K562 (cell line): Measurements from ENCODE around the gene QSOX2.

Experiments
- HDAC6 ChIP-seq: IDR thresholded peaks from 2 replicates; pipeline ENCODE4 v1.6.1; 2012; ENCODE audit warnings: low read depth, mild to moderate bottlenecking, control low read depth, inconsistent platforms, low read length, moderate library complexity
- NR3C1 ChIP-seq: sonication (generic); formaldehyde crosslinking; IDR thresholded peaks from 2 replicates; pipeline ENCODE4 v1.8.1; 2022; ENCODE audit warnings: missing genetic modification reagents
- SMAD1 ChIP-seq: fragments of 150-350 bp; IDR thresholded peaks from 2 replicates; pipeline ENCODE4 v1.6.1; 2014; ENCODE audit warnings: low read length, low read depth; ENCODE audit not compliant: partially characterized antibody
- SMC3 ChIP-seq: conservative IDR thresholded peaks from 2 replicates; pipeline ENCODE4 v1.6.1; 2011; ENCODE audit warnings: low read depth, low read length, improper control_type of control experiment; ENCODE audit not compliant: insufficient read depth
- ZEB2 ChIP-seq: fragments of 450-650 bp; IDR thresholded peaks from 2 replicates; pipeline ENCODE4 v1.6.1; 2016
- TF ChIP-seq, protein P1 (sequence below): sonication (generic); formaldehyde crosslinking; IDR thresholded peaks from 2 replicates; pipeline ENCODE4 v1.8.0; 2022; ENCODE audit warnings: mild to moderate bottlenecking, low read depth, missing genetic modification reagents
- TF ChIP-seq, protein P2 (sequence below), 3 experiments: IDR thresholded peaks in 2 of 3; conservative IDR thresholded peaks in 1 of 3; 2 replicates each; pipeline ENCODE4 v1.5.1; 2011 to 2012; ENCODE audit warnings: low read length in 3 of 3, mild to moderate bottlenecking in 3 of 3, control low read depth in 2 of 3, improper control_type of control experiment in 1 of 3, inconsistent platforms in 1 of 3, low read depth in 1 of 3, mixed read lengths in 1 of 3, moderate library complexity in 1 of 3; ENCODE audit not compliant: insufficient read depth in 2 of 3

DNA sequence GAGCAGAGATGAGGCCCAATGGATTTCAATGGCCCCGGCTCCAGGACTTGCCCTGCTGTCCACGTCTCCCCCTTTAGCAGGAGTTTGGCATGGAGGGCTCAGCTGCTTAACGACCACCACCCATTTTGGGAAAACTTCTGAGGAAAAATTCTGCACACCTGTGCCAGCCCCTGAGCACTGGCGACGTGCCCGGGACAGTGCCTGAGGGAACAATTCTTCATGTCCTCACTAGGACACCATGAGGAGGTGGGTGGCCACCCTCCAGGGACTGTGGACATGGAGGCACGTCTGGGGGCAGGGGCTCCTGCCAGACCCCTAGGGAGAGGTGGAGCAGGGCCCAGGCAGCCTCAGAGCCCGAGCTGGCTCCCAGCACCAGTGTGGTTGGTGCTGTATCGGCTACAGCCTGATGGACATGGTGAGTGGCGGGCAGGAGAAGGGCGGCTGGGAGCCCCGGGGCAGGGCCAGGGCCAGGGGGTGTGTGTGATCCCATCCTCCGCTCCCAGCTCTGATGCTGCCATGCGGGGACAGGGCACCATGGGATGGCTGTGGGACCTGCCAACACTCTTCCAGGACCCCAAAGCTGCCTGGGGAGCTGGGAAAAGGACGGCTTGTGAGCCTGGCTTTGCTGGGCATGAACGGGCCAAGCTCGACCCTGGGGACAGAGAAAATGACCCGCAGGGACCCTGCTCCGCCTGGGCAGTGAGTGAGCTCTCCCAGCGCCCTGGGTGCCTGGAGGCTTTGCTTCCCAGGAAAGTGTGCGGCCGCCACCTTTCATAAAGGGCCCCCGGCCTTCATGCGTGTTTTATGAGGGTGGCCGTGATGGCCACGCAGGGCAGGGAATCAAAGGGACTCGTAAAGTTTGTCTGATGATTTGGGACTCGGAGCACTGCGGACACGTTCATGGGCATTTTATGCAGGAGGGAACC, 3.6 kb upstream of the QSOX2 start:
- TF ChIP-seq SMC3 (no peak), SMAD1 (no peak), NR3C1 (CRISPR knock-in tag) (no peak), HDAC6 (no peak), ZEB2 (no peak)
- TF ChIP-seq, protein P1, sequence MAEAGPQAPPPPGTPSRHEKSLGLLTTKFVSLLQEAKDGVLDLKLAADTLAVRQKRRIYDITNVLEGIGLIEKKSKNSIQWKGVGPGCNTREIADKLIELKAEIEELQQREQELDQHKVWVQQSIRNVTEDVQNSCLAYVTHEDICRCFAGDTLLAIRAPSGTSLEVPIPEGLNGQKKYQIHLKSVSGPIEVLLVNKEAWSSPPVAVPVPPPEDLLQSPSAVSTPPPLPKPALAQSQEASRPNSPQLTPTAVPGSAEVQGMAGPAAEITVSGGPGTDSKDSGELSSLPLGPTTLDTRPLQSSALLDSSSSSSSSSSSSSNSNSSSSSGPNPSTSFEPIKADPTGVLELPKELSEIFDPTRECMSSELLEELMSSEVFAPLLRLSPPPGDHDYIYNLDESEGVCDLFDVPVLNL (CRISPR knock-in tag), result no peak
- TF ChIP-seq, protein P2, sequence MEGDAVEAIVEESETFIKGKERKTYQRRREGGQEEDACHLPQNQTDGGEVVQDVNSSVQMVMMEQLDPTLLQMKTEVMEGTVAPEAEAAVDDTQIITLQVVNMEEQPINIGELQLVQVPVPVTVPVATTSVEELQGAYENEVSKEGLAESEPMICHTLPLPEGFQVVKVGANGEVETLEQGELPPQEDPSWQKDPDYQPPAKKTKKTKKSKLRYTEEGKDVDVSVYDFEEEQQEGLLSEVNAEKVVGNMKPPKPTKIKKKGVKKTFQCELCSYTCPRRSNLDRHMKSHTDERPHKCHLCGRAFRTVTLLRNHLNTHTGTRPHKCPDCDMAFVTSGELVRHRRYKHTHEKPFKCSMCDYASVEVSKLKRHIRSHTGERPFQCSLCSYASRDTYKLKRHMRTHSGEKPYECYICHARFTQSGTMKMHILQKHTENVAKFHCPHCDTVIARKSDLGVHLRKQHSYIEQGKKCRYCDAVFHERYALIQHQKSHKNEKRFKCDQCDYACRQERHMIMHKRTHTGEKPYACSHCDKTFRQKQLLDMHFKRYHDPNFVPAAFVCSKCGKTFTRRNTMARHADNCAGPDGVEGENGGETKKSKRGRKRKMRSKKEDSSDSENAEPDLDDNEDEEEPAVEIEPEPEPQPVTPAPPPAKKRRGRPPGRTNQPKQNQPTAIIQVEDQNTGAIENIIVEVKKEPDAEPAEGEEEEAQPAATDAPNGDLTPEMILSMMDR (IDR thresholded peaks at IDR 0.05 in 2 of 3, conservative IDR thresholded peaks at IDR 0.05 in 1 of 3; ENCODE audit: insufficient read depth in 2 of 3, low read depth in 1 of 3, low read length in 3 of 3), result no peak
